ENCODE results near the gene TXNRD1.
"Not testable (repeated sequence)": the region's sequence is repeated elsewhere in the genome, so short reads cannot be mapped to it uniquely, and the experiment has no call there.

TXNRD1 gene

DNA sequence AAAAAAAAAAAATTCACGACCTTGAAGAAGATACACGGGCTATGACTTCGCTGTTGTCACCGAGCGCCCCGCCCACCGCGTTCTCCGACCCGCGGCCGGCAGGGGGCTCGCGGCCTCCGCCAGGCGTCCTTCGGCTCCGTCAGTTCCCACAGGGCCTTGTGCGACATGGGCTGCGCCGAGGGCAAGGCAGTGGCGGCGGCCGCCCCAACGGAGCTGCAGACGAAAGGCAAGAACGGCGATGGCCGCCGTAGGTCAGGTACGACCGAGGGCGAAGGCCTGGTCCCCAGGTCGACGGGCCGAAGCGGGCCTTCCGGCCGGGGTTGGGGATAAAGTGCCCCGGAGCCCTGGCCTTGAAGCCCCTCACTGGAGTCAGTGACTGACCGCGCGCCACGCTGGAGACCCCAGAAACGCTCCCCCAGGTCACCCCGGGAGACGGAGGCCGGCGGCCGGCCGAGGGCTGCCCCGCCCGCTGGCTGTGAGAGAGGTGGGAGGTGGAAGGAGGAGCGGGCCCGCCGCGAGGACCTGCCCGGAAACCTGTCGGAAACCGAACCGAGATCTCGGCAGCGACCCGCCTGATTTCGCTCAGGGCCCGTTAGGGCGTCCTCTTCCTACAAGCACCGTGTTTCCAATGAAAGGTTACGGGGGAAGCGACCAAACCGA is at the start of gene TXNRD1:
TSS of gene TXNRD1 (plus strand) at position 142 of the 660 bp plus-strand sequence. CDS start at position 166, 24 bp downstream.
- DNase-seq = no peak

DNA sequence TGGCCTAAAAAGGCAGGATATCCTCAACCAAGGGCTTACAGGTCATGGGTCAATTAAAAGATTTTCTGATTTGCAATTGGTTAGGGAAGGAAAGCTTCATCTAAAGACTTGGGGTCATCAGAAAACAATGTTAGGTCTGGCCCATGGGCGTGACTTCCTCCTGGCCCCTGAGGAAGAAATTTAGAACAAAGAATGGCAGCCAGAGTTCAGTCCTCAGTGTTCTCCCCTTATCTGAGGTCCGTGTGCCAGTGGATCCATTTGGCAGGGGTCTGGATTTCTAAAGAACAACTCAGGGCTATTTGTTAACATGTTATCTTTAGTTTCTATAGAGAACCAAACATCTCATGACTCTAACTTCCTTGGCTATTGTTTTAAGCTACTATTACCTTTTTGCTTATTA is 49.8 kb upstream of the TXNRD1 start:
- no peak for DNase-seq

DNA sequence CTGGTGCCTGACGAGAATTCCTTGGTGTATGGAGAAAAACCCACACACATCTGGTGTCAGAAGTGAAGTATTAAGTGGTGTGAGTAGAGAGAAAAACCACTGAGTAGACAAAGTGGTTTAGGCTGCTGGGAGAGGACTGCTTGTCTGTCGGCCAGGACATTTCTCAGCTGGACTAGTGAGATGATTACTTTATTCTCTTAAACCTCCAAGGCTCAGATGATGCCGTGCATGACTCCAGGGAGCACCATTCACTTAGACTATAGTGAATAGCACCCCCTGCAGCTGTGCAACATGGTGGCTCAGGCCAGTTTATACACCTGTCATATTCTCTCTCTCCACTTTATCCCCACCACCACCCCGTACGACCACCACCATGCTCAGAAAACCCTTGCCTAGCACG is 49.1 kb upstream of the TXNRD1 start:
- DNase-seq = no peak

DNA sequence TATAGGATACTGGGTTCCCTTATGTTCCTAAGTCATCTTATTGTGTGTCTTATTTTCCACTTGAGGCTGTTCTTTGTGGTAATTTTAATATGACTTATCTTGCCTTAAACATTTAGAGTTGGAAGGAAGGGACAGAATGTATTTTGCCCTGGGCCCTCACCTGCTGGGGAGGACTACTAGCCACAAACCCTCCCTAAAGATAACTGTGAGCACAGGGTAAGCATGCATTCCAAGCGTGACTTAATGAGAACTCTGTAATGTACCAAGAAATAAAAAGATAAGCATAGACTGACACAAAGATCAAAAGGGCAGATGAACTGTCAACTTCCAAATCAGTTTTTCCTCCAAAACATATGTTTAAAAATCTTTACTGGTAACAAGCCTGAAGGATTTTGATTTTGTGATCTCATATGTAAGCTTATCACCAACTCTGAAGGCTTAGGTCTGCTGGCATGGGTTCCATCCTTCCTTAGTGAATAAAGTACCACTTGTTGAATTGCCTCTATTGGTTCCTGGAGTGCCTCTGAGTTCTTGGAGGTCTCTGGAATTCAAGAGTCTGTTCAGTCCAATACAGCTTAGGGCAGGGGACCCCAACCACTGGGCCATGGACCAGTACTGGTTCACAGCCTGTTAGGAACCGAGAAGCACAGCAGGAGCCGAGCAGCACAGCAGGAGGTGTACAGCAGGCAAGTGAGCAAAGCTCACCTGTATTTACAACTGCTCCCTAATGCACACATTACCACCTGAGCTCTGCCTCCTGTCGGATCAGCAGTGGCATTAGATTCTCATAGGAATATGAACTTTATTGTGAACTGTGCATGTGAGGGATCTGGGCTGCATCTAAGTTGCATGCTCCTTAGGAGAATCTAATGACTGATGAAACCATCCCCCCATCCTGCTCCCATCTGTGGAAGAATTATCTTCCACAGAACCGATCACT is 47.8 kb upstream of the TXNRD1 start:
- DNase-seq = no peak

DNA sequence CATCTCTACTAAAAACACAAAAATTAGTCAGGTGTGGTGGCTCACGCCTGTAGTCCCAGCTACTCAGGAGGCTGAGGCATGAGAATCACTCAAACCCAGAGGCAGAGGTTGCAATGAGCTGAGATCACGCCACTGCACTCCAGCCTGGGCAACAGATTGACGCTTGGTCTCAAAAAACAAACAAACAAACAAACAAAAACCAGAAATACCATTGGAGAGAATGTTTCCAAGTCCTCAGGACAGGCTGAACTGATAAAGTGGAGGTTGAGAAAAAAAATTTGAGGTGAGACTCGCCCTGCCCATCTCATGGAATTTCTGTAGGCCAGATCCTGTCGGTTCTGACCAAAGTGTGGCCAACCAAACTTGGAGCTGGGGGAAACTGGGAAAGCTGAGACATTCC is 47.0 kb upstream of the TXNRD1 start:
- no peak for DNase-seq

DNA sequence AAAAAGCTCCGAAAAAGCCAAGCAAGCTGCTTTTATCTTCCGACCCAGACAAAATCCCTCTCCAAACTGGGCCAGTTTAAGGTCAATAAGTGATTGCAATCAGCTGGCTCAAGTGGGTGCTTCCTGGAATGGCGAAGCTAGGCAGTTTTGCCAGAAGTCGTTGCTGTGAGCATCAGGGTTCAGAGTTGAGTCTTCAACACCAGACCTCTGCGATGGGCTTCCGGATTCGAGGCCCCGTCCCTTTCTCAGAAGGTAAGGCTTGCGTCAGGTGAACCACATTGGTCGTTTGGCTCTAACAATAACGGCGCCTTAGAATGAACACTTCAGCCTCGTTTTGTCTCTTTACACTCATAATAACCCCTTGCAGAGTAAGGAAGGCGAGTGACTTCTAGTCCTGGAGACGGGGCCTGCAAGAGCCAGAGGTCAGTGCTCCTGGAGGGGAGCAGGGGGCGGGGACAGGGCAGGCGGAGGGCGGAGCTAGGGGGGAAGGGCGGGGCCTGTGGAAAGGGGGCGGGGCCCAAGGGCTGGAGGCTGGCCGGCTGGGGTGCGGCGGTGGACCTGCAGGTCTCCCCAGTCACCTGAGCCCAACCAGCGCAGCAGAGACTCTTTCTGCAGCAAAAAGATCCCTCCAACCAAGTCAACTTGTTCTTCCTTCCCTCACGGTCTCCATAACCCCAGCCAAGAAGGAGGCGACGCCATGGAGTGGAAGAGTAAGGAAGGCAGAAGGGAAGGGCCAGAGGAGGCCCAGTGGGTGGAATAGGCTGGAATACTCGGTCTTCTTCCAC is 43.6 kb upstream of the TXNRD1 start:
- DNase-seq = no peak

DNA sequence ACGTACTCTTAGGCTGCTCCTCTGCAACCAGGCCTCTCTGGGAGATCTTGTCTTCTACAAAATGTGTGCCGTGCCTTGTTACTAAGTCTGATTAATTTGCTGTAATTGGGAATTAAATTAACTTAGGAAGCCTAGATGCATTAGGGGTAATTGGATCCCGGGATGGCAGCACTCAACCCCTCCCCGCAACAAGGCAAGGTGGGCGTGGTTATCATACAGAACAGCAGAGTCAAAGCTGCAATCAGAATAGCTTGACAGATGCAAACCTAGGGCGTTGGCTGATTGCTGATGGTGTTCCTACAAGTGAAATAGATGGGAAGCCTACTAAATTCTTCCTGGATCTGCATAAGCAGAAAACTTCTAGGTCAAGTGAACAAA is 43.0 kb upstream of the TXNRD1 start:
- no peak for DNase-seq

DNA sequence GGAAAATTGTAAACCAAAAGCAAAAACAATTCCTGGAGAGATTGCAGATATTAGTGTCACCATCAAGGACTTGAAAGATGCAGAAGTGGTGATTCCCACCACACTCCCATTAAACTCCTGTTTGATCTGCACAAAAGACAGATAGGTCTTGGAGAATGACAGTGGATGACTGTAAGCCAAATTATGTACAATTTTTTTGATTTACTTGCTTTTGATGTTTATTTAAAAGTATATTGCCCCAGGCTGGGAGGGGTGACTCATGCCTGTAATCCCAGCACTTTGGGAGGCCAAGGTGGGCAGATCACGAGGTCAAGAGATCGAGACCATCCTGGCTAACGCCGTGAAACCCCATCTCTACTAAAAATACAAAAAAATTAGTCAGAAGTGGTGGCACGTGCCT is 41.8 kb upstream of the TXNRD1 start:
- not testable (repeated sequence) for DNase-seq

DNA sequence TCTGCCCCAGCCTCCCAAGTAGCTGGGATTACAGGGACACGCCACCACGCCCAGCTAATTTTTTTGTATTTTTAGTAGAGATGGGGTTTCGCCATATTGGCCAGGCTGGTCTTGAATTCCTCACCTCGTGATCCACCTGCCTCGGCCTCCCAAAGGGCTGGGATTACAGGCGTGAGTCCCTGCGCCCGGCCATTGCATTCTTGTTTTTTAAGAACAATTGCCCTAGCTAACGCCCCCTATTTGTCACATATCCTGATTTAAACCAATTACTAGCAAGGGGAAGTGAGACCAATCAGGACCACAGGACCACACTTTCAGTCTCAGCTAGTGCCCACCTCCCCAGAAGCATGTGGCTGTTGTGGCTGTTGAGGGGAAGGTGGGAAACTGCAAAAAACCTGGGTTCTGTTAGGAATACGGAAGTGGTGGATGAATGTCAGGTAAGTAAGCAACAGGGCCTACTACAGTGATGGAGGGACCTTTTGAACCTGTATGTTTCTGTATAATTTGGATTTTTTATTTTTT is 39.8 kb upstream of the TXNRD1 start:
- DNase-seq = no peak

DNA sequence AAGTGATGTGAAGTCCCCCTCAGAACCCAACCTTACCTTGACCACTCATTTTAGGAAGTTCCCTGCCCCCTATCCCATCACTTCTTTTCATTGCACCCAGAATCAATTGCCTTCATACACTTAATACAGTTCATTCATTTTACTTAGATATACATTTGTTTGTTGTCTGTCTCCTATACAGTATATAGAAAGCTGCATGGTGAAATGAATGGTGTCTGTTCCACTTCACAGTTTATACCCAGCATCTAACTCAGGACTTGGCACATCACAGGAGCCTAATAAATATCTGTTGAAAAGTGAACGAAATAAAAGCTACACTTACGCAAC is 38.3 kb upstream of the TXNRD1 start:
- DNase-seq = no peak

DNA sequence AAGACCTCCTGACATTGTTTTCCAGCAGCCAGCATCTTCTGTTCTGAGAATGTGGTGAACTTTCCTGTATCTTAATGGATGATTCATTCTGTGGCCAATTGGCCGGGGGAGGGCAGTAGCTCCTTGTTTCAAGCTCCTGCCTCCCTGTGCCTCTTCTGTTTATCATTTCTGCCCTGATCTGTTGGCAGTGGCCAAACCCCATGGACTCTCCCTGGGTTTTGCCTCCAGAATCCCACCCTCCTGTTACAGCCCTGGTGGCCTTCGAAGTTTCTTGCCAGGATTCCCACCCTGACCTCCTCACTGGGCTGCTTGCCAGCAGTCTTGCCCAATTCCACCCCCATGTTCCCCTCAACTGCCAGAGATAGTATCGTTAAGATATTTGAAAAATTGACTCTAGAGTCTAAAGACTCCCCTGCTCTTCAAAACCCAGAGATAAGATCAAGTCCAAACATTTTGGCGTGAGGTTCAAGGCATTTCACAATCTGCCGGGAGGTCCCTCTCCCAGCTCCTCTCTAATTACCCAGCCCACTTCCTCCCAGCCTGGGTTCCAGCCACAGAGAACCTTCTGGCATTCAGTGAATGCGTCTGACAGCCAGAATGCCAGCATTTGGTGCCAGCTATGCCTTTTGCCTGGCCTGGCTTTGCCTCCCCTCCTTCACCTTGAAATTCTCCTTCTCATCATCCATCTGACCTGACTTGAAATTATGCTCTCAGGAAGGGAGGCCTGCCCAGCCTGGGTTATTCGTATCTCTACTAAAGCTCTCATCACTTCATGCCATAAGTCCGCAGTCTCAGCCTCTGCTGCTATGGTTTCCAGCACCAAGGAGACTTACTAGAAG is 37.7 kb upstream of the TXNRD1 start:
- DNase-seq = no peak

DNA sequence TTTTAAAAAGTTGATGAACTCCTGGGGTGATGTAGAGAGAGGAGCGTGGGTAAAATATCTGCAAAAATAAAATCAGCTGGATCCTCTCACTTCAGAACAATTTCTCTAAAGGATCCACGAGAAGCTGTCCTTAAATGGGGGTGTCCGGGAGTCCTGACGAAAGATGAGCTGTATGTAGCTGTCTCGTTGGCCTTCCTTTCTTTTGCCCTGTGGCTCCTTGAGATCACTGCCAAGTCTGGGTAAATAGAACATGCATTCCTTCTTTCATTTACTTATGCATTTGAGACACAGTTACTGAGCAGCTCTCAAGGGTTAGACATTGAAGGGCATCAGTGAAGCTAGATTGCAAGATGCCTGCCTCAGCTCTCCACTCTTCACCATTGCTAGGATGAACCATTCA is 35.2 kb upstream of the TXNRD1 start:
- no peak for DNase-seq

DNA sequence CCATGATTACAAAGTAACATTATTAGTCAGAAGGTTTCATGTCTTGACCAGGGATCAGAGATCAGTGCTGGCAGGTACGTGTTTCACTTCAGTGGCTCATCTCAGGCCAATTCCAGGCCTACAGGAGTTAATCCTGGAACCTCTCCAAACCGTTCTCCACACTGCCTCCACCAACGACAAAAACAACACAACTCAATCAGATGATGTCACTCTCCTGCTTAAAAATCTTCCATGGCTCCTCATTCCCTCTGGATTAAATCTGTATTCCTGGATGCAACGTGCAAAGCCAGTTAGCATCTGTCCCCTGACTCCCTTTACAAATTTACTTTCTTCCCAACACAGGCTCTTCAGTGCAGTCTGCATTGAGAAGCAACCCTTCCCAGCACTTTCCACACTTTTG is 34.3 kb upstream of the TXNRD1 start:
- no peak for DNase-seq

DNA sequence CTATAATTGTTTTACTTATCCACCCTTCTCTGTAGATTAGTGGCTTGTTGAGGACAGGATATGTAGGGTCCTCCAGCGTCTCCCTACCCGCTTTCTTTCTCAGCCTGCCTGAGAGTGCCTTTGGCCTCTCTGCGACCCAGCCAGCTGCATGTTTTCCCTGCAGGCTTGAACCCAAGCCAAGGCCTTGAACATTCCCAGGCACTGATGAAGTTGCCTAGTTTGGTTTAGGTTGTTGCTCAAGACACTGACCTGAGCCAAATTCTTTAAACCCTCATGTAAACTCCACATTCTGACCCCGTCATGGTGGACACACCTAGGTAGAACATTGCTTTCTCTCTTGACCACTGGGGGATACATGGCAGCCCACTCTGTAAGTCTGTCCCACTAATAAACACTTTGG is 33.4 kb upstream of the TXNRD1 start:
- DNase-seq = no peak

DNA sequence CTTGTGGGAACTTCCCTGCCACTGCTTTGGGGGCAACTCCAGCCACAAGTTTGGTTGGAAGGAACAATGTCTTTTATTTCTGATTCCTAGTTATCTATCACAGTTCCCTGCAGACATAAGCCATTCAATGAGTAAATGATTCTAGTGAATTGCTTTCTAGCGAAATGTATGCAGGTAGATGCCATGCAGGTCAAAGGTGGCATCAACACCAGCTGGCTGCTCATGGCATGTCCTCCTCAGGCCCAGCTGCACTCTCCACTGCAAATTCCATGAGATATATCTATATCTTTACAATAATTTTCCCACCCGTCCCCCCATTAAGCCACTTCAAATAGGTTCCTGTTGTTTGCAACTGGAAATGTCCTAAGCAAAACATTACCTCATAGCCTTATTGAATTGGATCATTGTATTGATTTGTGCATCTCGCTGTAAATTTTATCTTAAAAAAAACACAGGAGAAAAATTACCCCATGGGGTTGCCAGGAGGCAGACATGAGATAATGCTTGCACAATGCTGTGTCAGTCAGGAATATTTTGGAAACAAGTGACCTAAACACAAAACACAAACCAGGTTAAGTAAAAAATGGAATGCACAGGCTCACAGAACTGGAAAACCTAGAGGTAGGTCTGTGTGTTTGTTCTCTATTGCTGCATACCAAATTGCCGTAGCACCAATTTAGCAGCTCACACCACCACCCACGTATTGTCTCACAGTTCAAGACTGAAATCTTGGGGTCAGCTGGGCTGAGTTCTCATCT is 32.8 kb upstream of the TXNRD1 start:
- DNase-seq = no peak

DNA sequence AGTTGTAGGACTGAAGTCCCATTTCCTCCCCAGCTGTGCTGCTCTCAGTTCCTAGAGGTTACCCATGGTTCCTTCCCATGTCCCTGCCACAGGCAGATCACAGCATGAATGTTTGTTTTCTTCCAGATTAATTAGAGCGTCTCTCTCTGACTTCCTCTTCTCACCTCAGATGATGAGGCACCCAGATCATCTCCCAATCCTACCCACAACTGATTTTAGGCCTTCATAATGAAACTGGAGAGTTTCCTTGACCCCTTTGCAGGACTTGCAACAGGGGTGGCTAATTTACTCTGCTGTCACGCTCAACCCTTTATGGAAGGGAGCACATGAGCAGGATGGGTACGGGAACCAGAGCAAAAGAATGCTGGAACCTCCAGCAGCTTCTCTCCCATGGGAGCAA is 32.1 kb upstream of the TXNRD1 start:
- no peak for DNase-seq

DNA sequence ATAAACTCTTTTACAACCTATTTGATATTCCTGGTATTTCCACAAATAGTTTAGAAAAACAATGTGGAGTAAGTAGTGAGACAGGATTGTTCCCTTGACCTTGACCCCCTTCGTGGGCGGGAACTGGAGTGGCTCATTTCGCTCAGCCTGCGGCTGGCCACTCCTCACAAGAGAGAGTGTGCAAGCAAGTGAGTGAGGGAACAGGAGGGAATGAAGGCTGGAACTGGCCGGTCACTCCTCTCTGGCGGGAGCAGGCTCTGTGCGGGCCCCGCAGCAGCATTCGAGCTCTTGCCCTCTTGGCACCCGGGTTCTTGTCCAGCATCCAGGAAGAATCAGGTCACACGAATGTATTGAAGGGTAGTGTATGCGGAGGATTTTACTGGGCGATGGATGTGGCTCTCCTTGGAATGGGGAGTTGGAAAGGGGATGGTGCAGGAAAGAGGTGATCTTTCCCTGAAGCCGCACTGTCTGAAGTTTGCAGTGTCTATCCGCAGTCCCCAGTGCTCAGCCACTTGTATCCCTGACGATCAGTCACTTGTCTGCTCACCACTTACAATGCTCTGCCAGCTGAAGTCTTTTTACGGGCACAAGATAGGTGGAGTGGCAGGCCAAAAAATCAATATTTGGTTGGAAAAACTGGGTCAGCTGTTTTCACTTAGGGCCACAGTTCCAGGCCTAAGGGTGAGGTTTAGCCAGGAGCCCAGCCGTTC is 28.0 kb upstream of the TXNRD1 start:
- no peak for DNase-seq

DNA sequence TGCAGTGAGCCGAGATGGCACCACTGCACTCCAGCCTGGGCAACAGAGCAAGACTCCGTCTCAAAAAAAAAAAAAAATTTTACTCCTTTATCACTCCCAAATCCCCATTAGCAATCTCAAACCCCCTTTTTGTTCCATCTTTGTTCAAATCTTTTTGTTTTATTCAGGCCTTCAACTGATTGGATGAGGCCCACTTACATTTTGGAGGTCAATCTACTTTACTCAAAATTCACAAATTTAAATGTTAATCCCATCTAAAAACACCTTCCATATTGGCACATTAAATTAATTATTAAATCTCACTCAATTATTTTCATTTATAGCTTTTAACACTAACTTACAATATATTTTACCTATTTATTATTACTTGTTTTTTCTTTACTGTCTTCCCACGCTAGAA is 27.0 kb upstream of the TXNRD1 start:
- no peak for DNase-seq

DNA sequence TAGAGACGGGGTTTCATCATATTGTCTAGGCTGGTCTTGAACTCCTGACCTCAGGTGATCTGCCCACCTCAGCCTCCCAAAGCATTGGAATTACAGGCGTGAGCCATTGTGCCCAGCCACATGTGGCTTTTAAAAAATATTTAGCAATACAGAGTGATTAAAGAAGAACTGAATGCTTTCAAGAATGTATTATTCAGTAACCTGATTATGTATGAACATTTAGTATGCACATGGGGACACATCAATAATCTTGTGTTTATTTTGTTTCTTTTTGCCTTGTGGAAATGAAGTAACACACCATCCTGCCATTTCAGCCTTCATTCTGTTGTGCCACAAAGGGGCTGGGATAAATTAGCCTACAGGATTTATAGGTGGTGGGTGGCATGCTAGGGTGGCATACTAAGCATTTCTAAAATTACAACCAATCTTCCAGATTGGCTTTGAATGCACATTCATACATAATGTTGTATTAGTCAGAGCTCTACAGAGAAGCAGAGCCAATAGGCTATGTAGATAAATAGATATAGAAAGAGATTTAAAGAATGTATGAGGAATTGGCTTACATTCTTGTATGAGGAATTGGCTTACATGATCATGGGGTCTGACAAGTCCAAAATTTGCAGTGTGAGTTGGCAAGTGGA is 25.5 kb upstream of the TXNRD1 start:
- no peak for DNase-seq

DNA sequence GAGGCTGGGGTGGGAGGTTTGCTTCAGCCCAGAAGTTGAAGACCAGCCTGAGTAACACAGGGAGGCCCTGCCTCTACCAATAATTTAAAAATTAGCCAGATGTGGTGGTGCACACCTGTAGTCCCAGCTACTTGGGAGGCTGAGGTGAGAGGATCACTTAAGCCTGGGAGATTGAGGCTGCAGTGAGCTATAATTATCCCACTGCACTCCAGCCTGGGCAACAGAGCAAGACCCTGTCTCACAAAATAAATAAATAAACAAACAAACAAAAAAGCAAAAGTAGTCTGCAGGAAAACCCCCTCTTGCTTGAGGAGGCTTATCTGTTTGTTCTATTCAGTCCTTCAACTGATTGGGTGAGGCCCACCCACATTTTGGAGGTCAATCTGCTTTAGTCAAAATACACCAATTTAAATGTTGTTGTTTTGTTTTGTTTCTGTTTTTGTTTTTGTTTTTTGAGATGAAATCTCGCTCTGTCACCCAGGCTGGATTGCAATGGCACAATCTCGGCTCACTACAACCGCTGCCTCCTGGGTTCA is 24.9 kb upstream of the TXNRD1 start:
- DNase-seq = no peak

All from NCI-H1417 (cell line).